BE2C (cell line): ENCODE measurements around the gene DCP1B.

Experiments used
- DNase-seq: peaks from one replicate; pipeline ENCODE4 v3.0.0-alpha.2; 2020
- H3K27me3 ChIP-seq: fragments of 250-450 bp; sonication (Bioruptor Pico); 2 replicates; pipeline ENCODE4 v1.5.1; 2020; ENCODE audit warnings: mild to moderate bottlenecking
- H3K36me3 ChIP-seq: fragments of 250-450 bp; sonication (Bioruptor Pico); 2 replicates; pipeline ENCODE4 v1.5.1; 2020; ENCODE audit warnings: mild to moderate bottlenecking
- H3K4me1 ChIP-seq: fragments of 250-450 bp; sonication (Bioruptor Pico); 2 replicates; pipeline ENCODE4 v1.5.1; 2020
- H3K4me3 ChIP-seq: 2 replicates; pipeline ENCODE4 v1.5.1; 2011; ENCODE audit warnings: low read depth, low read length
- H3K9me3 ChIP-seq: fragments of 250-450 bp; sonication (Bioruptor Pico); 2 replicates; pipeline ENCODE4 v1.5.1; 2020
- TF ChIP-seq, protein P1 (sequence below): IDR thresholded peaks from 2 replicates; pipeline ENCODE4 v1.5.1; 2012; ENCODE audit warnings: mild to moderate bottlenecking, low read depth, low read length

The DCP1B gene

DNA sequence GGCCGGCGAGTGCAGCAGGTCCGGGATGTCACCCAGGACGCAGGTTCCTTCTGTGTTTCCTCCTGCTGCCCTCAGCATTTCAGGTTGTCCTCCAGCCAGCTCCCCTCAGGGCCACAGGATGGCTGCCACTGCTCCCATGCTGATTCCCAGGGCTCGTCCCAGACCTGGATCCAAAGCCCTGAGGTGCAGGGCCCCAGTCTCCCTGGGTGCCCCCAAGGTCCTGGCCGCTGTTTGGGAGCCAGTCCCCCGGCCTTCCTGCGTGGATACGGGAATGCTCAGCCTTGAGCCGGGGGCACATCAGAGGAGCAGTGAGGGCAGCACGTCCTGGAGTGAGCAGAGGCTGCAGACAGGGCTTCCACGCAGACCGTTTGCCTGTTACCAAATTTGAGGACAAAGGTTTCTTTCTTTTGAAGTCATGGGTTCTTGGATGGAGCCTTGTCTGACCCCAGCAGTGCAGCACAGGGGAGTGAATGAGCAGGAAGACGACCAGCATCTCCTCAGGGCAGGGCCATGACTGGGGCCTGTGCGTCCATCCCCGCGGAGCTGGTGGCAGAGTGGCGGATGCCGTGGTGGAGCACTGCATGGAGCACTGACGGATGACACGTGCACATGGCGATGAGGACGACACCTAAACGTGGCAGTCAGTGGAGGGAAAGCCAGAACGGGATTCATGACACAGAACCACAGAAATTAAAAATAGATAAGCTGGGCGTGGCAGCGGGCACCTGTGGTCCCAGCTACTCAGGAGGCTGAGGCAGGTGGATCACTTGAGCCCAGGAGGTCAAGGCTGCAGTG is 73.3 kb downstream of the DCP1B start:
- TF ChIP-seq, protein P1, sequence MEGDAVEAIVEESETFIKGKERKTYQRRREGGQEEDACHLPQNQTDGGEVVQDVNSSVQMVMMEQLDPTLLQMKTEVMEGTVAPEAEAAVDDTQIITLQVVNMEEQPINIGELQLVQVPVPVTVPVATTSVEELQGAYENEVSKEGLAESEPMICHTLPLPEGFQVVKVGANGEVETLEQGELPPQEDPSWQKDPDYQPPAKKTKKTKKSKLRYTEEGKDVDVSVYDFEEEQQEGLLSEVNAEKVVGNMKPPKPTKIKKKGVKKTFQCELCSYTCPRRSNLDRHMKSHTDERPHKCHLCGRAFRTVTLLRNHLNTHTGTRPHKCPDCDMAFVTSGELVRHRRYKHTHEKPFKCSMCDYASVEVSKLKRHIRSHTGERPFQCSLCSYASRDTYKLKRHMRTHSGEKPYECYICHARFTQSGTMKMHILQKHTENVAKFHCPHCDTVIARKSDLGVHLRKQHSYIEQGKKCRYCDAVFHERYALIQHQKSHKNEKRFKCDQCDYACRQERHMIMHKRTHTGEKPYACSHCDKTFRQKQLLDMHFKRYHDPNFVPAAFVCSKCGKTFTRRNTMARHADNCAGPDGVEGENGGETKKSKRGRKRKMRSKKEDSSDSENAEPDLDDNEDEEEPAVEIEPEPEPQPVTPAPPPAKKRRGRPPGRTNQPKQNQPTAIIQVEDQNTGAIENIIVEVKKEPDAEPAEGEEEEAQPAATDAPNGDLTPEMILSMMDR, result no peak
- Histone ChIP-seq H3K27me3 (no peaks in the 10 kb centered on the region), H3K9me3 (peaks cover 4% of the 10 kb centered on the region; the same call in 1 of the 2 replicates), H3K4me3 (no peak overlapping the region), H3K36me3 (no peaks in the 10 kb centered on the region), H3K4me1 (peaks cover 29% of the 10 kb centered on the region)
- DNase-seq, result no peak

- no peak for DNase-seq
- Histone ChIP-seq H3K36me3 (no peaks in the 10 kb centered on the region), H3K4me1 (peaks cover 29% of the 10 kb centered on the region), H3K27me3 (no peaks in the 10 kb centered on the region), H3K4me3 (no peak overlapping the region), H3K9me3 (peaks cover 4% of the 10 kb centered on the region; the same call in 1 of the 2 replicates)
- TF ChIP-seq, protein P1, result no peak
These were observed 74.1 kb downstream of the DCP1B start for GRCh38 chr12:1929985-1930802.

- Histone ChIP-seq H3K4me3 (no peak overlapping the region), H3K4me1 (peaks cover 34% of the 10 kb centered on the region), H3K36me3 (no peaks in the 10 kb centered on the region), H3K27me3 (no peaks in the 10 kb centered on the region), H3K9me3 (peaks cover 4% of the 10 kb centered on the region; the same call in 1 of the 2 replicates)
- TF ChIP-seq, protein P1, result no peak
- DNase-seq, result no peak
These were observed 74.8 kb downstream of the DCP1B start for GRCh38 chr12:1929241-1929984.

DNA sequence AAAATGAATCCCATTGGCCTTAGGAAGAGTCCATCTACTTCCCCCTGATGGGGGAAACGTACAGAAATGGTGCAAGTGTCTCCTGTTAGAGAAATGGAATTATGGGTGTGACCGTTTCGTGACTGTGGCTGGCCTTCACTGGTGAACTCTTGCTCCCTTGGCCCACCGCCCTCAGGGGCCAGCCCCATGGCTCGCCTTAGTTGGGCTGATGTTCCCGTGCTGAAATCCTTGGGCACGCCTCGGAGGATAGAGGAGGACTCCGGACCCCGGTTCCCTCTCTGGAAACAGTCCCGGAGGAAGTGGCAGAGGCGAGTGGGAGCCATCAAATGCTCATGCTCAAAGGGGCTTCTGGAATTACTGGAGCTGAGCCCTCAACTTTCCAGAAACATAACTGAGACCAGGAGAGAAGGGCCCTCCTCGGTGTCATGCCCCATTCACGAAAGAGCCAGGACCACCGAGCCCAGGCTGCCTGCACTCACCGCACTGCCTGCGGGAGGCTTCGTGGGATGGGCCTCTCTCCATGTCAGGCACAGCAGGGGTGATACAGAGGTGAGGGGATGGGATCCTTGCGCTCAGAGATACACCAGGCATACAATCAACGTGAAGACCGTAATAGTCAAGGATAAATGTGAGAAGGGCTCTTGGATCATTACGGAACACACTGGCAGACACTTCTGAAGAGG is 75.7 kb downstream of the DCP1B start:
- no peaks in the 10 kb centered on the region for H3K36me3 ChIP-seq
- DNase-seq, result no peak
- H3K27me3 ChIP-seq, result no peaks in the 10 kb centered on the region
- no peak overlapping the region for H3K4me3 ChIP-seq
- peaks cover 34% of the 10 kb centered on the region for H3K4me1 ChIP-seq
- peaks cover 4% of the 10 kb centered on the region; the same call in 1 of the 2 replicates for H3K9me3 ChIP-seq
- TF ChIP-seq, protein P1, result no peak

DNA sequence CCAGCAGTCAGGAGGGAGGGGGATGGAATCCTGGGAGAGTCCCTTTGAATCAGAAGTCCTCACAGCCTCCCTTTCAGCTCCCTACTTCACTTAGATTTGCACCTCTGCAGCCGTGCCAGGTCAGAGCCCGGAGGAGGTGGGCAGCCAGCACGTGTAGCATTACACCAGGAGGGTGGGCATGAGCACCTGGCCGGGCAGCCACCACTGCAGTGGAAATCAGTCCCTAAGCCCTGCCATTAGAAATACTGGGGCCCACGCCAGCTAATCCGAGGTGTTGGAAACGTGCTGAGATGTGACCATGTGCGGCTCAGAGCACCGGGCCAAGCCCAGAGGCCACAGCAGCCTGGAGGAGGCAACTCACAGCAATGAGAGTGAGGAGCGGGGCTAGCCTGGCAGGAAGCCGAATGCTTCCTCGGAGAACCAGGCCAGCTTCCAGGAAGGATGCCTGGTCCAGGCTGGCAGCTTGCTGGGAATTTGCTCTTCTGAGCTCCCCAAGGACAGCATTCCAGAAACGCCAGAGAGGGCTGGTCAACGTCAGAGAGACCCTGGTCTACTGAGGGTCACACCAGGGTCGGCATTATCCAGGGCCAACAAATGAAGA is 76.4 kb downstream of the DCP1B start:
- peaks cover 4% of the 10 kb centered on the region; the same call in 1 of the 2 replicates for H3K9me3 ChIP-seq
- peaks cover 28% of the 10 kb centered on the region for H3K4me1 ChIP-seq
- TF ChIP-seq, protein P1, result no peak
- H3K36me3 ChIP-seq, result no peaks in the 10 kb centered on the region
- H3K27me3 ChIP-seq, result no peaks in the 10 kb centered on the region
- H3K4me3 ChIP-seq, result no peak overlapping the region
- peak; percentile 65 for DNase-seq
